ENCODE measurements around the gene ADCK1.
"Not testable (repeated sequence)": the region's sequence is repeated elsewhere in the genome, so short reads cannot be mapped to it uniquely, and the experiment has no call there.

Gene ADCK1

GRCh38 chr14:77911356-77911755 lies 111.4 kb downstream of the ADCK1 start:
- DNase-seq (ENCODE audit: insufficient read length) (no peak), FAIRE-seq (no peak)
- TF ChIP-seq POLR2A (IDR thresholded peaks at IDR 0.05; ENCODE audit: low read depth, low read length) = no peak
- TF ChIP-seq TAF1 (IDR thresholded peaks at IDR 0.05; ENCODE audit: borderline replicate concordance, low read depth, low read length) = no peak
- no peak for TF ChIP-seq POLR2AphosphoS5 (IDR thresholded peaks at IDR 0.05; ENCODE audit: low read depth, low read length)

DNA sequence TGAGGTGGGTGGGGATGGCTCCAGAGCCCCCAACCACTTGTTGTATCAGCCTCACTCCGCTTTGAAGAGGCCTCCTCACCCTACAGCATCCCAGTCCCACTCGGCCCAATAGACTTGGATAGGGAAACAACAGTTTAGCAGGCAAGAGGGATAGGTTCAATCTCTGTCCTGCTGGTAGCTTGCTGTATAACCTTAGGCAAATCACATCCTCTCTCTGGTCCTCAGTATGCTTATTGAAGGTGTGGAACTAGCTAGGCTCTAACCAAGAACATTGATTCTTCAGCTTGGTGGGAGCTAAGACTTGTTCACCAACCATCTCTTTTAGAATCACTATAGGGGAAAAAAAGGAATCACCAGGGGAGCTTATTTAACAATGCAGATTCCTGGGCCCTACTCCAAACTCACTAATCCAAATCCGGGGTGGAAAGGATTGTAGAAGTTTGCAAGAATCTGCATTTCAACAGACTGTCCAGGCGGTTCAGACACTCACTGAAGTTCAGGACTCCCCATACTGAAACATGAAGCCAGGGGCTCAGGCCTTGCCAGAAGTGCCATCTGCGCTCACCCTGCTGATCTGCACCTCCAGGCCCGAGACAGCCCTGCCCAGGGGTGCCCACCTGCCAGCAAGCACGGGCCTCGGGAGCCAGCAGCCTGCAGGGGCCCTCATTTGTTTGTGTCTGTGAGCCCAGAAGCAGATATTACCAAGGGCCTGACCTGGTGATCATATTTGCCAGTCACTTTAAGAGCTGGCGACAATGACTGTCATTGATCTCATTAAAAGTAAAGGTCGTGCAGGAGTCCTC lies 113.0 kb downstream of the ADCK1 start:
- no peak for TF ChIP-seq POLR2AphosphoS5 (IDR thresholded peaks at IDR 0.05; ENCODE audit: low read depth, low read length)
- FAIRE-seq (no peak), DNase-seq (ENCODE audit: insufficient read length) (no peak)

DNA sequence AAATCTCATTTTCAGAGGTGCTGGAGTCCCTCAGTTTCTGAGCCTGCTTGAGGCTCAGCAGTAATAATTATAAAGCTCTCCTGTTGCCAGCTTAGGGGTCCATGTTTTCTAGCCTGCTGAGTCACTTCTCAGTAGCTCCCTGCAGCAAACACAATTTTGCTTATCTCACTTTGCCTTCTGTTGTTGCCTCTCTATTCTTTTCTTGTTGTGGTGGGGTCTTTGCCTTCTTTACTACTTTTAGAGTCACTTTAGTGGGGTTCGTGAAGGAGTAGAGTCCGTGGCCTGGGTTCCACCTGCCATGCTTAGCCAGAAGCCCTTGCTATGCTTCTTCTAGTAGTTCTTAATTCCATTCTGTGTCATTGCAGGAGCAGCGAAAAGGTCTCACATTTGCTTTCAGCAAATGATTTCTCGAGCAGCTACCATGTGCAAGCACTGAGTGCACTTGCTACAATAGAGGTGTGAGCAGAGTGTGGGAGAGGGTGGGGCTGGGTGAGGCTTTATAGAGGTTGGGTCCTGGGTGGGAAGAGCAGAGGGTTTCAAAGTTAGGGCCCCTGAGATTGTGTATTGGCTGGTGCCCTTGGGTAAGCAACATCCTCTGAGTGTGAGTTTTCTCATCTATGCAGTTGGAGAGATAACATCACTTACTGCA lies 114.3 kb downstream of the ADCK1 start:
- FAIRE-seq (no peak), DNase-seq (ENCODE audit: insufficient read length) (no peak)
- TF ChIP-seq POLR2AphosphoS5 (IDR thresholded peaks at IDR 0.05; ENCODE audit: low read depth, low read length) (no peak), TAF1 (IDR thresholded peaks at IDR 0.05; ENCODE audit: borderline replicate concordance, low read depth, low read length) (no peak), POLR2A (IDR thresholded peaks at IDR 0.05; ENCODE audit: low read depth, low read length) (no peak)

GRCh38 chr14:77915390-77915789 lies 115.5 kb downstream of the ADCK1 start:
- FAIRE-seq; DNase-seq (ENCODE audit: insufficient read length): not testable (repeated sequence)

DNA sequence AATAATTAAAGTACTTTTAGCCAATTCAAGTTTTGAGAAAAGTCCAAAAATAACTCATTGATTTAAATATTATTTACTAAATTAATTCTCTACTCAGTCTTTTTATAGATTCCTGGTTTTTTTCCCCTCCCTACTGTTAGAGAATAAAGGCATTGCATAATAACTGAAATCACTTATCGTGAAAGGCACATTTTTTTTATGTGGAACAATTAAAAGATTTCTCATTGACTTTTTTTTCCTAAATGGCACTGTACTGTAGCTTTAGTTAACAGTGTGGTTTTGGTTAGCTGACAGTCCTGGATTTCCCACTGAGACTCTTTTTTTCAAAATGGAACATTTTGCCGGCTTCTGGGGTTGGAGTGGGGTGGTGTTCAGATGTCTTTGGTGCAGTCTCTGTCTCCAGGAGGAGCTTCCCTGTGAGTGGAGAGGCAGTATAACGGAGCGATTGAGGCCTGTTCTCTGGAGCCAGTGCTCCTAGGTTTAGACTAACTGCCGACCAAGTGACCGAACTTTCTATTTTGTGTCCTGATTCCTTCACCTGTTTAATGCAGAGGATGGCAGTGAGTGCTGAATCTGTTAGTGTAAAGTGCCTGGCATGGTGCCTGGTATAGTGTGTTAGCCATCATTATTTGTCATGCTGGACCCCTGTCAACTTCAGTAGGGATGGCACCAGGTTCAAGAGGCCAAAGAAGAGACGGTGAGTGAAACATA lies 117.7 kb downstream of the ADCK1 start:
- no peak for FAIRE-seq
- DNase-seq (ENCODE audit: insufficient read length) = no peak
- TF ChIP-seq TAF1 (IDR thresholded peaks at IDR 0.05; ENCODE audit: borderline replicate concordance, low read depth, low read length) (no peak), POLR2AphosphoS5 (IDR thresholded peaks at IDR 0.05; ENCODE audit: low read depth, low read length) (no peak), POLR2A (IDR thresholded peaks at IDR 0.05; ENCODE audit: low read depth, low read length) (no peak)

- DNase-seq (ENCODE audit: insufficient read length) (no peak), FAIRE-seq (no peak)
- TF ChIP-seq POLR2AphosphoS5 (IDR thresholded peaks at IDR 0.05; ENCODE audit: low read depth, low read length) (no peak), TAF1 (IDR thresholded peaks at IDR 0.05; ENCODE audit: borderline replicate concordance, low read depth, low read length) (no peak), POLR2A (IDR thresholded peaks at IDR 0.05; ENCODE audit: low read depth, low read length) (no peak)
Measured at GRCh38 chr14:77918448-77918847, 118.5 kb downstream of the ADCK1 start.

DNA sequence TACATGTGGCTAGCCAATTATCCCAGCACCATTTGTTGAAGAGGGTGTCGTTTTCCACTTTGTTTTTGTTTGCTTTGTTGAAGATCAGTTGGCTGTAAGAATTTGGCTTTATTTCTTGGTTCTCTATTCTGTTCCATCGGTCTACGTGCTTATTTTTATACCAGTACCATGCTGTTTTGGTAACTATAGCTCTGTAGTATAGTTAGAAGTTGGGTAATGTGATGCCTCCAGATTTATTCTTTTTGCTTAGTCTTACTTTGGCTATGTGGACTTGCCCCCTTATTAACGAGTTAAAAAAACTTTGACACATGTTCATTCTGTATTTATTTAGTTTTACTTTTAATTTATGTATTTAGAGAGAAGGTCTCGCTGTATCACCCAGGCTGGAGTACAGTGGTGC lies 120.4 kb downstream of the ADCK1 start:
- TF ChIP-seq POLR2AphosphoS5 (IDR thresholded peaks at IDR 0.05; ENCODE audit: low read depth, low read length) = no peak
- no peak for TF ChIP-seq TAF1 (IDR thresholded peaks at IDR 0.05; ENCODE audit: borderline replicate concordance, low read depth, low read length)
- no peak for TF ChIP-seq POLR2A (IDR thresholded peaks at IDR 0.05; ENCODE audit: low read depth, low read length)
- FAIRE-seq = no peak
- DNase-seq (ENCODE audit: insufficient read length) = no peak

DNA sequence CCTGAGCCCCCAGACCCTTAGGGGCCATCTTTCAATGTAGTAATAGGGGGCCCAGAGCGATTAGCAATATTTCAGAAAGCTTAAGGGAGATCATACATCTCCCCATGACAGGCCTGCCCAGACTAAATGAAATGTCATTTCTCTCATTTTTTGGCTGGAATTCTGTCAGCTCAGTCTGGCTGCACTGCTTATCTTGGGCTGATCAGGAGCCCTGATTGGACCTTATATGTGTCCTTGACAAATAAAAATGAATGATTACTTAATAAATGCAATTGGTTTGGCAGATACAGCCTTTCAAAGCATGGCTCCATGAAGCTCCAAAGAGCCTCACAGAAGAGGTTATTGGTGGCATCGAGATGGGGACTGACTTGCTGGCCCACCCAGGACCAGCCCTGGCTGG lies 121.9 kb downstream of the ADCK1 start:
- TF ChIP-seq TAF1 (IDR thresholded peaks at IDR 0.05; ENCODE audit: borderline replicate concordance, low read depth, low read length) (no peak), POLR2A (IDR thresholded peaks at IDR 0.05; ENCODE audit: low read depth, low read length) (no peak), POLR2AphosphoS5 (IDR thresholded peaks at IDR 0.05; ENCODE audit: low read depth, low read length) (no peak)
- no peak for FAIRE-seq
- no peak for DNase-seq (ENCODE audit: insufficient read length)

GRCh38 chr14:77923131-77923936 lies 123.4 kb downstream of the ADCK1 start:
- TF ChIP-seq TAF1 (IDR thresholded peaks at IDR 0.05; ENCODE audit: borderline replicate concordance, low read depth, low read length) (no peak), POLR2A (IDR thresholded peaks at IDR 0.05; ENCODE audit: low read depth, low read length) (no peak), POLR2AphosphoS5 (IDR thresholded peaks at IDR 0.05; ENCODE audit: low read depth, low read length) (no peak)
- FAIRE-seq (no peak), DNase-seq (ENCODE audit: insufficient read length) (no peak)

GRCh38 chr14:77924141-77924948 lies 124.4 kb downstream of the ADCK1 start:
- FAIRE-seq = no peak
- no peak for DNase-seq (ENCODE audit: insufficient read length)
- TF ChIP-seq TAF1 (IDR thresholded peaks at IDR 0.05; ENCODE audit: borderline replicate concordance, low read depth, low read length) (no peak), POLR2AphosphoS5 (IDR thresholded peaks at IDR 0.05; ENCODE audit: low read depth, low read length) (no peak), POLR2A (IDR thresholded peaks at IDR 0.05; ENCODE audit: low read depth, low read length) (no peak)

- no peak for DNase-seq (ENCODE audit: insufficient read length)
- no peak for FAIRE-seq
- TF ChIP-seq POLR2A (IDR thresholded peaks at IDR 0.05; ENCODE audit: low read depth, low read length) (no peak), TAF1 (IDR thresholded peaks at IDR 0.05; ENCODE audit: borderline replicate concordance, low read depth, low read length) (no peak), POLR2AphosphoS5 (IDR thresholded peaks at IDR 0.05; ENCODE audit: low read depth, low read length) (no peak)
Measured at GRCh38 chr14:77926942-77927341, 127.0 kb downstream of the ADCK1 start.

Measured in GM12892 (cell line).